Astrocyte (in vitro differentiated cells and primary cell): ENCODE data around the gene ADGRF5.

ENCODE experiments used
- EZH2 ChIP-seq: IDR thresholded peaks from 2 replicates; pipeline ENCODE4 v1.6.1; 2012; ENCODE audit warnings: mild to moderate bottlenecking, low read length, inconsistent platforms; ENCODE audit not compliant: insufficient read depth
- TF ChIP-seq, protein P1 (sequence below): IDR thresholded peaks from 2 replicates; pipeline ENCODE4 v1.5.1; 2011; ENCODE audit warnings: low read depth, mild to moderate bottlenecking, inconsistent platforms, low read length, moderate library complexity; ENCODE audit not compliant: insufficient read depth

DNA sequence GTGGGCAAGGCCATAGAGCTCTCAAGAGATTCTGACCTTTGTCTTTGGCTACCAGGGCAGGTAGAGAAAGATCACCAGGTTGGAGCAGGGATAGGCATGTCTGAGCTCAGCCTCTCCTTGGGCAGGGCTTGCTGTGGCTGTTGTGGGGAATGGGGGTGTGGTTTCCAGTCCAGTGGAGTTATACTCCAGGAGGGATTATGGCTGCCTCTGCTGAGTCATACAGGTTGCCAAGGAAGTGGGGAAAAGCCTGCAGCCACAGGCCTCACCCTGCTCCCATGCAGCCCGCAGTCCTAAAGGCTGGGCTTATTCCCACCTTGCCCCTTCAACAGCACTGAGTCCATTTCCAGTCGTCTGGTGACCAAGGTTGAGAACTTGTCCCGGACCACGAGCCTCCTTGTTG lies 106.6 kb downstream of the ADGRF5 start:
- TF ChIP-seq, protein P1, sequence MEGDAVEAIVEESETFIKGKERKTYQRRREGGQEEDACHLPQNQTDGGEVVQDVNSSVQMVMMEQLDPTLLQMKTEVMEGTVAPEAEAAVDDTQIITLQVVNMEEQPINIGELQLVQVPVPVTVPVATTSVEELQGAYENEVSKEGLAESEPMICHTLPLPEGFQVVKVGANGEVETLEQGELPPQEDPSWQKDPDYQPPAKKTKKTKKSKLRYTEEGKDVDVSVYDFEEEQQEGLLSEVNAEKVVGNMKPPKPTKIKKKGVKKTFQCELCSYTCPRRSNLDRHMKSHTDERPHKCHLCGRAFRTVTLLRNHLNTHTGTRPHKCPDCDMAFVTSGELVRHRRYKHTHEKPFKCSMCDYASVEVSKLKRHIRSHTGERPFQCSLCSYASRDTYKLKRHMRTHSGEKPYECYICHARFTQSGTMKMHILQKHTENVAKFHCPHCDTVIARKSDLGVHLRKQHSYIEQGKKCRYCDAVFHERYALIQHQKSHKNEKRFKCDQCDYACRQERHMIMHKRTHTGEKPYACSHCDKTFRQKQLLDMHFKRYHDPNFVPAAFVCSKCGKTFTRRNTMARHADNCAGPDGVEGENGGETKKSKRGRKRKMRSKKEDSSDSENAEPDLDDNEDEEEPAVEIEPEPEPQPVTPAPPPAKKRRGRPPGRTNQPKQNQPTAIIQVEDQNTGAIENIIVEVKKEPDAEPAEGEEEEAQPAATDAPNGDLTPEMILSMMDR: no peak
- no peak for TF ChIP-seq EZH2
